ENCODE data around the gene MAPKAP1.

Gene MAPKAP1

DNA sequence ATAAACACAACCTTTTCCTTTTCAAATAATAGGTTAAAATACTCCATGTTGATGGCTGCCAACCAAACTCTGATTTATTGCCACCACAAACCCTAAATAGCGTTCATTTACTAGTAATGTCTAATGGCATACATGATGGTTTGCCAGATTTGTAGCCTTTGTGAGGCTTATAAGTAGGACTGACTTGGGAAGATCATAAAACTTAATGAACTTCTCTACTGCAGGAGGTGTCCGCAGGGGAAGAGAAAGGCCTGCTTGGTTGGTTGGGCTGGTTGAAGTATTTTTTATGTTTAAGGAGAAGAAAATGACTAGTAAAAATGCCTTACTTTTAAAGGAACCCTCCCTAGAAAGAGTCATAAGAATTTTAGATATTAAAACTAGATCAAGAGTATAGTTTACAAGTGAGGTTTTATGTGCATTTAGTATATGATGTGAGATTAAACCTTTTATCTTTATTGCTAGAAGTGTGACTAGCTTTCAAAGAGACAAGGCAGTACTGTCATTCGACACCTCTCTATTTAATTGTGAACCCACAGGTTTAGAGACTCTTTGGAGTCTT lies 45.1 kb upstream of the MAPKAP1 start:
- TF ChIP-seq POLR2AphosphoS5 (IDR thresholded peaks at IDR 0.05; ENCODE audit: low read depth, low read length) (no peak), FOXP2 (optimal IDR thresholded peaks at IDR 0.05; ENCODE audit: borderline replicate concordance, extremely low read depth, extremely low read length, insufficient read depth) (no peak), SIN3A (IDR thresholded peaks at IDR 0.05; ENCODE audit: borderline replicate concordance, insufficient read depth, low read length) (no peak), TAF1 (IDR thresholded peaks at IDR 0.05; ENCODE audit: borderline replicate concordance, insufficient read depth, low read length) (no peak)
- TF ChIP-seq, protein P1, sequence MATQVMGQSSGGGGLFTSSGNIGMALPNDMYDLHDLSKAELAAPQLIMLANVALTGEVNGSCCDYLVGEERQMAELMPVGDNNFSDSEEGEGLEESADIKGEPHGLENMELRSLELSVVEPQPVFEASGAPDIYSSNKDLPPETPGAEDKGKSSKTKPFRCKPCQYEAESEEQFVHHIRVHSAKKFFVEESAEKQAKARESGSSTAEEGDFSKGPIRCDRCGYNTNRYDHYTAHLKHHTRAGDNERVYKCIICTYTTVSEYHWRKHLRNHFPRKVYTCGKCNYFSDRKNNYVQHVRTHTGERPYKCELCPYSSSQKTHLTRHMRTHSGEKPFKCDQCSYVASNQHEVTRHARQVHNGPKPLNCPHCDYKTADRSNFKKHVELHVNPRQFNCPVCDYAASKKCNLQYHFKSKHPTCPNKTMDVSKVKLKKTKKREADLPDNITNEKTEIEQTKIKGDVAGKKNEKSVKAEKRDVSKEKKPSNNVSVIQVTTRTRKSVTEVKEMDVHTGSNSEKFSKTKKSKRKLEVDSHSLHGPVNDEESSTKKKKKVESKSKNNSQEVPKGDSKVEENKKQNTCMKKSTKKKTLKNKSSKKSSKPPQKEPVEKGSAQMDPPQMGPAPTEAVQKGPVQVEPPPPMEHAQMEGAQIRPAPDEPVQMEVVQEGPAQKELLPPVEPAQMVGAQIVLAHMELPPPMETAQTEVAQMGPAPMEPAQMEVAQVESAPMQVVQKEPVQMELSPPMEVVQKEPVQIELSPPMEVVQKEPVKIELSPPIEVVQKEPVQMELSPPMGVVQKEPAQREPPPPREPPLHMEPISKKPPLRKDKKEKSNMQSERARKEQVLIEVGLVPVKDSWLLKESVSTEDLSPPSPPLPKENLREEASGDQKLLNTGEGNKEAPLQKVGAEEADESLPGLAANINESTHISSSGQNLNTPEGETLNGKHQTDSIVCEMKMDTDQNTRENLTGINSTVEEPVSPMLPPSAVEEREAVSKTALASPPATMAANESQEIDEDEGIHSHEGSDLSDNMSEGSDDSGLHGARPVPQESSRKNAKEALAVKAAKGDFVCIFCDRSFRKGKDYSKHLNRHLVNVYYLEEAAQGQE (IDR thresholded peaks at IDR 0.05; ENCODE audit: insufficient read depth in 1 of 2, low read depth in 2 of 2, low read length in 2 of 2): no peak

DNA sequence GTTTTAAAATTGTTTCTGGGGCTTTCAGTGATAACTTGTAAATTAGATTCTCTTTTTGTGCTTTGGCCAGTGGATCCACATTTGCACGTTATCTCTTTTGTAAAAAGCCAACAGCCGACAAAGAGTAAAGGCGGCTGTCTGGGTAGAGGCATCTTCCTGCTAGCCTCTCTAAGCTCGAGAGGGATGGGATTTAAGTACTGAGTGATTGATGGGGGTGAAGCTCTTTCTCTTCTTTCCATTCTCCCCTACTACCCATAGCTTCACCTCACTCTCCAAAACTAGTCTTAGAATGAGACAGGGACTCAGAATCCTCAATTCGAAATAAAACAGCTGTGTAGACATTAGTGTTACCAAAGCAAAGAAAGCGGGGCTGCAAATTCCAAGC lies 43.6 kb upstream of the MAPKAP1 start:
- TF ChIP-seq FOXP2 (optimal IDR thresholded peaks at IDR 0.05; ENCODE audit: borderline replicate concordance, extremely low read depth, extremely low read length, insufficient read depth) (no peak), SIN3A (IDR thresholded peaks at IDR 0.05; ENCODE audit: borderline replicate concordance, insufficient read depth, low read length) (0 out of 2 replicates have a peak, but pooled peaks have one; percentile 21), POLR2AphosphoS5 (IDR thresholded peaks at IDR 0.05; ENCODE audit: low read depth, low read length) (no peak), TAF1 (IDR thresholded peaks at IDR 0.05; ENCODE audit: borderline replicate concordance, insufficient read depth, low read length) (no peak)
- TF ChIP-seq, protein P1 (IDR thresholded peaks at IDR 0.05; ENCODE audit: insufficient read depth in 1 of 2, low read depth in 2 of 2, low read length in 2 of 2): no peak

DNA sequence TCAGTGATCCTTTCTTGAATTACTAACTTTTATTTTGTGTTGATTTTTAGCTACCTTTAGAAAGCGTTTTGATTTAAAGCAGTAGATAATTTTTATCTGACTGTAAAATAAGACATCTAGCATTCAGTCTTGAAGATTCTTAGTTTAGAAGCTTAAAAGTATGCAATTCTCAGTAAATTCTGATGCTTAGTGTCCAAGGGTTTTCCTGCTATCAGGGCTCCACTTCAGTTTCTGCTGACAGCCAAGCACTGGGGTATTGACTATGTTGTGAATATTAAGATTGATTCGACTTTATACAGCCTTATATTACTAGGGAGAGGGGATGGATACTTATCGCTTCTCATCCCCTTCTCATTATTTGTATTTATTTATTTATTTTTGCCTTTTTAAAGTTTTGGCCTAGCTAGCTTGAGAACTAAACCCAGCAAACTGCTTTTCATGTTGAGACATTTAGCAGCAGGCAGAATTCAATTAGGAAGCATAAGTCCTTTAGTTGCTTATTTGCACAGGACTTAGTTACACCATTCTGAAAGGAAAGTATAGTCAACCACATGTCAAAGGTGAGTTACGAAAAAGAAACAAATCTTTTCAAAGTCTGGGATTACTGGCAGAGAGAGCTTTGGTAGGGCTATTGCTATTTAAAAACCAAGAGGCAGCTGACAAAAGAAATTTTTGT lies 43.1 kb upstream of the MAPKAP1 start:
- TF ChIP-seq, protein P1 (IDR thresholded peaks at IDR 0.05; ENCODE audit: insufficient read depth in 1 of 2, low read depth in 2 of 2, low read length in 2 of 2): no peak
- TF ChIP-seq SIN3A (IDR thresholded peaks at IDR 0.05; ENCODE audit: borderline replicate concordance, insufficient read depth, low read length): no peak
- no peak for TF ChIP-seq FOXP2 (optimal IDR thresholded peaks at IDR 0.05; ENCODE audit: borderline replicate concordance, extremely low read depth, extremely low read length, insufficient read depth)
- no peak for TF ChIP-seq TAF1 (IDR thresholded peaks at IDR 0.05; ENCODE audit: borderline replicate concordance, insufficient read depth, low read length)
- TF ChIP-seq POLR2AphosphoS5 (IDR thresholded peaks at IDR 0.05; ENCODE audit: low read depth, low read length): no peak

DNA sequence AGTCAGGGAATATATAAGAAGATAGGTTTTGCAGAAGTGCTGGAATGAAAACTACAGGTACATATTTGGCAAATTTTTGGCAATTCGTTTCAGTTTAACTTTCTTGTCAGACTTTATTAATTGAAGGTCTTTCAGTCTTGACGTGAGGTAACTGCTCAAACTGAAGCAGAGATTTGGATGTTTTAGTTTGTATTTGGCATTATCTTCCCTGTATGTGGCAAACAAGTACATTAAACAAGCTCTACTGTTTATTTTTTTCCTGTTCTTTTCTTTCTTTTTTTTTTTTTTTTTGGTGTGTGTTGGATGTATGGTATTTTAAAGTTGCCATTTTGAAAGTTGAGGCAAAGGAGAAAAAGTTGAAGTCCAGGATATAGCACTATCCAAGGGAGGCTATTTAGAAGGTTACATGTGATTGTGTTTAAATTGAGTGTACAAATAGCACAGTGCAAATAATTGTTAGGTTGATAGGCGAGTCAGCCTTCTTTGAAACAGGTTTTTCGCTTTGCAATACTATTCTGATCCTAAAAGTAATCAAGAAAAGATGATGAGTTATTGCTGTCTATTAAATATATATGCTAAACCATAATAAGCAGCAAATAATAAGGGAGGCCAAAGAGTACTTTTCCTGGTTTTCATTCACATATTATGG lies 42.4 kb upstream of the MAPKAP1 start:
- TF ChIP-seq POLR2AphosphoS5 (IDR thresholded peaks at IDR 0.05; ENCODE audit: low read depth, low read length): no peak
- no peak for TF ChIP-seq SIN3A (IDR thresholded peaks at IDR 0.05; ENCODE audit: borderline replicate concordance, insufficient read depth, low read length)
- no peak for TF ChIP-seq FOXP2 (optimal IDR thresholded peaks at IDR 0.05; ENCODE audit: borderline replicate concordance, extremely low read depth, extremely low read length, insufficient read depth)
- no peak for TF ChIP-seq TAF1 (IDR thresholded peaks at IDR 0.05; ENCODE audit: borderline replicate concordance, insufficient read depth, low read length)
- TF ChIP-seq, protein P1 (IDR thresholded peaks at IDR 0.05; ENCODE audit: insufficient read depth in 1 of 2, low read depth in 2 of 2, low read length in 2 of 2): no peak
